GM18868 (cell line): ENCODE measurements around the gene MPP3.
"Not testable (repeated sequence)": the region's sequence is repeated elsewhere in the genome, so short reads cannot be mapped to it uniquely, and the experiment has no call there.

ENCODE experiments used
- ATAC-seq: cut with Tn5 transposase; IDR thresholded peaks from one replicate; pipeline ENCODE4 v1.9.1; 2021; ENCODE audit warnings: mild to moderate bottlenecking, moderate library complexity; ENCODE audit not compliant: unreplicated experiment

The MPP3 gene

DNA sequence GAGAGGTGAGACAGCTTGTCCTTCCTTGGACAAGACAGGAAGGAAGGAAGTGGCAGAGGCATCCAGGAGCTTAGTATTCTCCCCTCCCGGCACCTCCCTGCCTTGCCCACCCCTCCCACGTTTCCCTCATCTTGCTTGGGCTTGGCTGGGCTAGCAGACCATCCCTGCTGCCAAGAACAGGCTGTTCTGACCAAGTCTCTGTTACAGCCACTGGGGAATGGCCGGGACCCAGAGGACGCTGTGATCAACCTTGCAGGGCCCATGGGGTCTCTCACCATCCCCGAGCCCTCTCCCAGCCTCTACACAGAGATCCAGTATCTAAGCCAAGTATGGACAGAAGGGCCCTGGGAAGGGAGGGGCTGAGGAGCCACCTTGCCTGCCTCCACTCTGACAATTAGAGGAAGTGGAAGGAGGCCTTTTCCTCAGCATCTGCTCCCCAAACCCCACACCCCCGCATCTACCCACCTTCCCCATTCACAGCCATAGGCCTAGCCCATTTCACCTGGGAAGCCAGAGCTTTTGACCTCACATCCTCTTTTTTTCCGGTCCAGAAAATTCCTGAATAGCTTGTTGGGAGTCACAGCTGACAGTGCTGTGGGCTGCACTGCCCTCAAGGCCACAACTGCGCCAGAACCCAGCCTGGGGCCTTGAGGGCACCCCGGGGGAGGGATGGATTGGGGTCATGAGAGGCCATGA lies 28.1 kb upstream of the MPP3 start:
- ATAC-seq = no peak

- ATAC-seq = no peak
These were observed 27.3 kb upstream of the MPP3 start for GRCh38 chr17:43860077-43860725.

DNA sequence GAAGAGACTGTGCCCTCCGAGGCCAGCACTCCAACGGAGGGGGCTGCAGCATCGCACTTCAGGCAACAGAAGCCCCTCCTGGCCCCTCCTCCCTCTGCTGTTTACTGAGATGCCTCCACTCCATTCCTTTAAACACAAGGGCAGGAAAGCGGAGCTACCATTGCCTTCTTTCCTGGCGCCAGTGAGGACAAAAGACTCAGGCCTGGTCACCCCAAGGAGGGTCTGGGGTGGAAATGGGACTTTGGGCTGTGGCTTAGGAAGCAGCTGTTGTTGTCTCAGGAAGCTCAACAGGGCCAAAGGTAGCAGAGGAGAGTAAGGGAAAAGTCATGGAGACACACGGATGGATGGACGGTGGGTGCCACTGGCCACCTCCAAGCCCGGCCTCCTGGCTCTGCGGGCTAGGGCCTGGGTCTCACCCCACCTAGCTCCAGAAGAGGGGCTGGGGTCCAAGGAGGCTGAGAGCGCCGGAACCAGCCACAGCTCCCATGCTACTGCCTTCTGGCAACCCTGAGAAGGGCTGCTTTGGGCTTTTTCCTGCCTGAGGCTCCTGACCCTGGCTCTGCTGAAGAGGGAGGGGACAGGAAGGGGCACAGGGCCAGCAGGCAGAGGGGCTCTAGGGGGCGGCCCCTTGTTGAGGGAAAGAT lies 25.1 kb upstream of the MPP3 start:
- no peak for ATAC-seq

- ATAC-seq = no peak
These were observed 24.2 kb upstream of the MPP3 start for GRCh38 chr17:43857141-43857540.

DNA sequence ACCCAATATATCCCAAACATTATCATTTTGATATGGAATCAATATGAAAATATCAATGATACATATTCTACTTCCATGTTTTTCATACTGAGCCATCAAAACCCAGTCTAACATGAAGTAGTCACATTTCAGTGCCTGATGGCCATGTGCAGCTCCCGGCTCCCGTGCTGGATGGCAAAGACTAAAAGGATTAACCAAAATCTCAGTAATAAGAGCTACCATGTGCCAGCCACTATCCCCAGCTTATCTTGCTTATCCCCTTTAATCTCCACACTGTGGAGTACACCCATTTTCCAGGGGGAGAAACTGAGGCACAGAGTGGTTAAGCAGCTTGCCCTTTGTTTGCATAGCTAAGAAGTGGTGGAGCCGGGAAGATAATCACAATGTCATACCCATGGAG lies 23.2 kb upstream of the MPP3 start:
- ATAC-seq = no peak

- no peak for ATAC-seq
These were observed 22.1 kb upstream of the MPP3 start for GRCh38 chr17:43855061-43855460.

DNA sequence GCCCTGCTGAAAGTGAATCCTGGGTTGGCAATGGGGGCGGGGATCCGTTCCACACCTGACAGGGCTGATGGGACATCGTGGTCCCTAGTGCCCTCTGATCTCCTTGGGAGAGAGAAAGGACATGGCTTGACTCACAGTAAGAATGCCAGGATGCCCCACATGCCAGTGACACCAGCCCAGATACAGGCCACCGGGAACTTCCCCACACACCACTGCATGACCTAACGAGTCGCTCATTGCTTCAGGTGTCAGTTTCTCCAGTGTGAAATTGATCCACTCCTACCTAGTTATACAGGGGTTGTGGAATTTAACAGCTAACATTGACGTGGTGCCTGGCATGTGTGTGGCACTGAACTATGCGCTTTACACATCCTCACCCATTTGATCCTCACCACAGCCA lies 21.6 kb upstream of the MPP3 start:
- no peak for ATAC-seq

GRCh38 chr17:43853546-43853945 lies 20.6 kb upstream of the MPP3 start:
- ATAC-seq = no peak

DNA sequence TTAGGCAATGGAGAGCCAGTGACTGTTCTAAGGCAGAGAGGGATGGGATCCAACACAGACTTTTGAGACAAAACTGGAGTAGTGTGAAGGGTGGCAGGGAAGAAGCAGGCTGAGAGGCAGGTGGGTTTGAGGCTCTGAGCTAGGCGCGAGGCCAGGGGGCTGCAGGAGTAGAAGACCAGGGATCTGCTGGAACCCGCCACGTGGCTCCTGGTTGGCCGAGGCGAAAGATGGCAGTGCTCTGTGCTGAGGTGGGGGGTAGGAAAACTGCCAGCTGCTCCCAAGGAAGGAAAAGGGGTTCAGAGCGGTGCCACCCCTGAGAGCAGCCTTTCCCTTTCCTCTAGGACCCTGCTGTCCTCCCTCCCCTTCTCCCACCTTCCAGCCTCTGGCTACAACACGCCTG lies 19.6 kb upstream of the MPP3 start:
- no peak for ATAC-seq

DNA sequence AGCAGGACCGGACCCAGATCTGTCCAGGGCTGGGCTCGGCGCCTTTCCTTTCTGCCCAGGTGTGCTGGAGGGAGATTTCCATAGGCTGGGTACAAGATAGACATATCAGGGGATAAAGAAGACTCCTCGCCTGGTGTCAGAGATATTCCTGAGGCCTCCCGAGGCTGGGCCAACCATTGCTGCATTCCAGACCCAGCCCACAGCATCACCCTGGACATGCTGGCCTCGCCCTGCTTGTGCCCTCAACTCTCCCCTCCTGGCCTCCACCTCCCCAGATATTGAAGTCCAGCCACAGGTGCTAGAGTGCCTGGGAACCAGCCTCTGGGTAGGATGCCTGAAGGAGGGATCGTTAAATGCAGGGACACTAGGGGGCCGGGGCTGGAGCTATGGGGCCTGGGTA lies 16.2 kb upstream of the MPP3 start:
- no peak for ATAC-seq

- no peak for ATAC-seq
These were observed 15.7 kb upstream of the MPP3 start for GRCh38 chr17:43848601-43849000.

DNA sequence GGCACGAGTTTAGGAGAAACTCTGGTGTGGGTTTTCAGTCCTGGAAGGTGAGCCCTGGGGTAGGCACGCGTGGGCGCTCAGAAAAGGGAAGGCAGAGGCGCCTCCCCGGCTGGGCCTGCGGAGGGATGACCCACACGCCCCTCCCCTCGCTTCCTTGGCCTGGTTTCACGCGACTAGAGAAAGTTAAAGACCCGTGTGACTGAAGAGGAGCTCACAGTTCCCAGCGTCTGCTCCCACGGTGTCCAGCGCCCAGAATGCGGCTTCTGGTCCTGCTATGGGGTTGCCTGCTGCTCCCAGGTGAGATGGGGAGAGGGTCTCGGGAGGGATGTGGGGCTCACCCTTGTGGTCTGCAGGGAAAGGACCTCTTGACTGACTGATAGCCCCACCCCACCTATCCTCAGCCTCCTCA lies 14.0 kb upstream of the MPP3 start, which contains the start of gene CD300LG:
Gene CD300LG (plus strand): TSS at position 214 of the 409 bp plus-strand sequence. CDS start 41 bp downstream, at position 255.
- ATAC-seq = no peak

DNA sequence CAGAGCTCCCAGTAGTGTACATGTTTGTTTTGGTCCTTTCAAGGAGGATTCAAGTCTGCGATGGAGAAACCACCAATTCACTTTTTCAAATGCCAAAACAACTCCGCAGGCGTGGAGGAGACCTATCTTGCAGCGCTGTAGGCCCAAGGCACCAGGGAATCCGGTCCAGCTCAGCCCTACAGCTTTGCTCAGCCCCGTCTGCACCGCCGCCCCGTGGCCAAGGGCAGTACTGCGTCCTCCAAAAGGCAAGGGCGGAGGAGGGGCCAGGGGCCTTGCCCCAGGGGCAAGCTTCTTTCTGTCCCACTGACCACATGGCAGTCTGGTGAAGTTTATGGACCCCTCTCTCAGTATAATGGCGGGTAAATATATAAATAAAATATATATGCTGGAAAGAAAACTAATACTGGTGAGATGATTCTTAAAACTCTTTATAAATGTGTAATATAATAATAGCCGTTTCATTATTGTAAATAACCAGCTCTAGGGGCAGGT lies 13.3 kb upstream of the MPP3 start:
- ATAC-seq = no peak

DNA sequence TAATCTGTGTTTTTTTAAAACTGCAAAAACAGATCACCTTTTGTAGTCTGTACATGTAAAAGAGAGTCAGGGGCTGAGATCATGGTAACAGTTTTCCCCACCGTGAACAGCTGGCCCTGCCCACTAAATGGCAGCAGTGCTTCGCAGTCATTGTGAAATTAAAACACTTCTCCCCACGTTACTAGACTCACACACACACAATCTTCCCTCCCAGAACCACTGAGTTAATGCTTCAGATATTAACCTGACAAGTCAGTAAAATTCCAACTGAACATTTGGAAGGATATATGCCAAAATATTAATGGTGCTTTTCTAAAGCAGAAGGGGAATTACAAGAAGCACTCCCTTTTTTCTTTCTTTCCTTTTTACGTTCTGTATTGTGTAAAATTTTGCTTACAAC lies 12.8 kb upstream of the MPP3 start:
- no peak for ATAC-seq

DNA sequence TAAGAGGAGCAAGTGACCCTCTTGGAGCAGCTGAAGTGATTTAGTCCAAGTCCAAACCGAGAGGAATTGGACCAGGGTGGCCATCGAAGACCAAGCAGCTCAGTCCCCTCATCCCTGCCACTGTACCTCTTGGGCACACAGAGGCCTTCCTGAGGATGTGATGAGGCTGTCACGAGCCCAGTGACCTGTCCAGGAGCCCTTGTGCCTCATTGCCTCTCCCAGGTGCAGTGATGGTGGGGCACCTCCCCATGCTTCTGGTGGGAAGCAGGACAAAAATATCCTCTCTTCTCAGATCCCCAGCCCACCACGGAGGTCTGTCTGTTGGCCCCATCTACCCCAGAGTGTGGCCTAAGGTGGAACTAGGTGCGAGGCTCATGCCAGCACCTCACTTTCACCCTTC lies 11.3 kb upstream of the MPP3 start:
- ATAC-seq = no peak

DNA sequence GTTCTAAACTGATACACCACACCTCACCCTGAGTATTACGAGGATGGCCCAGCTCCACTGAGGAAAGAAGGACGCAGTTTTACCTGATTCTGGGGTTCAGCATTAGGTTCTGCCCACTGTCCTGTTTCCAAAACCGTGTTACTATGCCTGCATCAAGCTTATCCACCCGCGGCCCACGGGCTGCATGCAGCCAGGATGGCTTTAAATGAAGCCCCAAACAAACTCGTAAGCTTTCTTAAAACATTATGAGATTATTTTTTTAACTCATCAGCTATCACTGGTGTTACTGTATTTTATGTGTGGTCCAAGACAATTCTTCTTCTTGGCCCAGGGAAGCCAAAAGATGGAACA lies 10.0 kb upstream of the MPP3 start:
- ATAC-seq = no peak

GRCh38 chr17:43842091-43842974 lies 9.4 kb upstream of the MPP3 start:
- not testable (repeated sequence) for ATAC-seq

DNA sequence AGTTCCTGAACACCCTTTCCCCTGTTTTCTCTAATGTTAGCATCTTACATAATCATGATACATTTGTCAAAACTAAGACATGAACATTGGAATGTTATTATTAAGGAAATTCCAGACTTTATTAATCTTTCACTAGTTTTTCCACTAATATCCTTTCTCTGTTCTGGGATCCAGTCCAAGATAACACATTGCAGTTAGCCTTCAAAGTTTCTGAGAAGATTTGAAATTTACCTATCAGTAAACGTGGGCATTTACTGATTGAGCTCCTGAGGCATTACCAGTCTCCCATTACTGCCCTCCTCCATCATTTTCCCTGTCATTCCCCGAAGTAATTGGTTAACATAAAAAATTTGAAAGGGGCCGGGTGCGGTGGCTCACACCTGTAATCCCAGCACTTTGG lies 8.3 kb upstream of the MPP3 start:
- no peak for ATAC-seq

DNA sequence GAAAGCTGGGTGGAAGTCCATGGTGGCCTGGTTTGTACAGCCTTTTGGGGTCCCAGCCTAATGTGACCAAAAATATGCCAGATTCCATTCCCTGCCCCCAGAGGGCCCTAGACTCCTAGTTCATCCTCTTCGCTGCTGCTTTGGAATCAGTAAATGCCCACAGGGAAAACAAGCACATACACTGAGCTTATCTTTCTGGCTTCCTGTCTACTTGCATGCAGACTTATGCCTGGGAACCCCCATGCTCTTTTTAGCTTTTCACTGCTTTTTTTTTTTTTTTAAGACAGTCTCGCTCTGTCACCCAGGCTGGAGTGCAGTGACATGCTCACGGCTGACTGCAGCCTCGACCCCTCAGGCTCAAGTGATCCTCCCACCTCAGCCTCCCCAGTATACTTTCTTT lies 7.9 kb upstream of the MPP3 start:
- no peak for ATAC-seq

DNA sequence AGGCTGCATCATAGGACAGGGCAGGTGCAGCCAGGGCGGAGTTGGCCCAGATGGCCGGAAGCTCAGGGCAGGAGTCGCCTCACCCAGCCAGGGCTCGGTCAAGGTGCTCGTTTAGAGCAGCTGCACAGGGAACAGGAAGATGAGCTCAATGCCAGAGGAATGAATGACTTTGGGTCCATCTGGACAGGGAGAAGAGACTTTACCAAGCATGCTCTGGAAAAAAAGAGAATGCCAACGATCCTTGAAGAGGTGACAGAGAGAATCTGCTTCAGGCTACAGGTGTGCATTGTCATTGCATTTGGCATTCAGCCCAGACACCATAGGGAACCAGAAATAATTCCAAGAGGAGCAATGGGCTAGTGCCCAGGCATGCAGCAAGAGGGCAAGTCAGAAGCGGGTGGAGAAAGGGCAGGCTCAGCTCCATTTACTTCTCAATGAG lies 6.7 kb upstream of the MPP3 start:
- ATAC-seq = no peak

DNA sequence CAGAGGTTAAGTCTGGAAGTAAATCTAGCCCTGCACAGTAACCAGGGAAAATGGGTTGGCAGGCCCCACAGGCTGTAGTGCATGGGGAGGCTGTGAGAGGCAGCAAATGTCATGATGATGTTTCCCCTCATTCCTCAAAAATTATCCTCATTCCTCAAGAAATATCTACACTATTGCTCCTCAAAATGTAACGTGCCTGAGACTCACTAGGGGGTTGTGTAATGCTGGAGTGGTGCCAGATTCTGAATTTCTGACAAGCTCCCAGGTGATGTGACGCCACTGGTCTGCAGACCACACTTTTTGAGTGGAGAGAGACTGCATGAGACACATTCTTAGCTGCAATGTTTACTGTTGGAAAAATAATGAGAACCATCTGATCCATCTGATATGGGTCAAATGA lies 1.2 kb upstream of the MPP3 start:
- no peak for ATAC-seq
